NCI-H446 (cell line): ENCODE results near the gene NUP58.

Experiments
- DNase-seq, 2 experiments: peaks; one replicate each; lab custom pipeline; 2025; lab: John Stamatoyannopoulos, UW

The NUP58 gene

GRCh38 chr13:25377244-25377962 is 76.0 kb downstream of the NUP58 start:
- DNase-seq, result no peak

- DNase-seq, result no peak
Measured at GRCh38 chr13:25378528-25378927, 77.1 kb downstream of the NUP58 start.

- DNase-seq, result no peak
Measured at GRCh38 chr13:25379011-25379410, 77.6 kb downstream of the NUP58 start.

GRCh38 chr13:25380082-25380481 is 78.7 kb downstream of the NUP58 start:
- DNase-seq, result no peak

- no peak for DNase-seq
Measured at GRCh38 chr13:25380741-25381324, 79.4 kb downstream of the NUP58 start.

GRCh38 chr13:25384758-25385410 is 83.5 kb downstream of the NUP58 start:
- no peak for DNase-seq

GRCh38 chr13:25391932-25392331 is 90.5 kb downstream of the NUP58 start:
- DNase-seq, result no peak
